Activated T-helper 1 cell treated with anti-CD3 and anti-CD28 coated beads, Interleukin-2, amount 50 U/mL, for 16 hours (primary cell): ENCODE data around the gene F2RL2.

Experiments used
- DNase-seq, 2 donors: peaks; one replicate each; pipeline ENCODE4 v3.0.0-alpha.2; 2020; ENCODE audit warnings: low read depth in 1 of 2, low spot score in 1 of 2

The F2RL2 gene

GRCh38 chr5:76622973-76623596 is at the start of gene F2RL2:
F2RL2 (minus strand) TSS chr5:76623403; CDS start chr5:76623230, 173 bp downstream.
- no peak for DNase-seq

GRCh38 chr5:76672242-76672641 is 49.0 kb upstream of the F2RL2 start:
- no peak for DNase-seq

GRCh38 chr5:76670508-76670907 is 47.3 kb upstream of the F2RL2 start:
- no peak for DNase-seq

GRCh38 chr5:76669245-76669644 is 46.0 kb upstream of the F2RL2 start:
- no peak for DNase-seq

GRCh38 chr5:76667495-76667894 is 44.3 kb upstream of the F2RL2 start:
- no peak for DNase-seq

- DNase-seq = no peak
Measured at GRCh38 chr5:76664079-76664478, 40.9 kb upstream of the F2RL2 start.

GRCh38 chr5:76663573-76663972 is 40.4 kb upstream of the F2RL2 start:
- DNase-seq = no peak

GRCh38 chr5:76662521-76662920 is 39.3 kb upstream of the F2RL2 start:
- no peak for DNase-seq

- DNase-seq = no peak
Measured at GRCh38 chr5:76660360-76660759, 37.2 kb upstream of the F2RL2 start.

GRCh38 chr5:76657683-76658311 is 34.6 kb upstream of the F2RL2 start:
- DNase-seq = no peak

GRCh38 chr5:76657091-76657490 is 33.9 kb upstream of the F2RL2 start:
- no peak for DNase-seq

- DNase-seq = no peak
Measured at GRCh38 chr5:76652809-76653414, 29.7 kb upstream of the F2RL2 start.

- DNase-seq = no peak
Measured at GRCh38 chr5:76649140-76649539, 25.9 kb upstream of the F2RL2 start.

- no peak for DNase-seq
Measured at GRCh38 chr5:76643371-76643770, 20.2 kb upstream of the F2RL2 start.

- DNase-seq = no peak
Measured at GRCh38 chr5:76642390-76643040, 19.3 kb upstream of the F2RL2 start.

GRCh38 chr5:76641514-76642120 is 18.4 kb upstream of the F2RL2 start:
- peak; percentile 12 to 25 for DNase-seq

- no peak for DNase-seq
Measured at GRCh38 chr5:76638479-76638878, 15.3 kb upstream of the F2RL2 start.

- DNase-seq = no peak
Measured at GRCh38 chr5:76637490-76637889, 14.3 kb upstream of the F2RL2 start.

- no peak for DNase-seq
Measured at GRCh38 chr5:76634661-76635060, 11.5 kb upstream of the F2RL2 start.

GRCh38 chr5:76626738-76627137 is 3.5 kb upstream of the F2RL2 start:
- DNase-seq = no peak

- DNase-seq = no peak
Measured at GRCh38 chr5:76625087-76625815, 2.0 kb upstream of the F2RL2 start.
